Heart left ventricle (tissue), 13 donors: Measurements from ENCODE around the gene BAZ2B.

Experiments used
- CTCF ChIP-seq, 12 donors: fragments of 200-600 bp; sonication (generic) in 4 of 12; IDR thresholded peaks; one replicate each; pipeline versions ENCODE4 v1.5.0 to v1.8.0; 2018 to 2022; ENCODE audit warnings: antibody characterized with exemption in 12 of 12, mild to moderate bottlenecking in 5 of 12
- POLR2A ChIP-seq, 2 donors: fragments of 450-650 bp; IDR thresholded peaks; one replicate each; pipeline ENCODE4 v1.6.1; 2017; ENCODE audit warnings: antibody characterized with exemption in 2 of 2, mild to moderate bottlenecking in 2 of 2, moderate library complexity in 2 of 2
- donor health status: ischemic (EF 13 %, LVEDD 7.1; RV severe dilation, severe dysfunction).
- donor health status: DM: no; HTN: yes; CAD: no.
- donor health status: DM: no; HTN: no; CAD: no.
- donor health status: ischemic (EF 25% LVEDD 6.9; RV normal size, moderate dysfunction).
- donor health status: ischemic (EF 25% LVEDD 5.7; RV mildly dilated, moderate dysfunction).
- donor health status: ischemic (EF 35%, LVEDD 5.7; RV mildly dilated, moderate dysfunction).
- donor health status: nonischemic (EF 11% LVEDD 7.7; RV severe dilation, severe dysfunction).
- donor health status: DM: yes; HTN: yes; CAD: no.
- donor health status: PGD.
- donor health status: ischemic (EF 29% LVEDD 5.4; RV normal size, mild dysfunction).
- donor health status: nonischemic (EF 23%, LVEDD 6.1; RV moderate dilation, normal function).

GRCh38 chr2:159371506-159371905 is 244.8 kb downstream of the BAZ2B start:
- no peak for TF ChIP-seq POLR2A (IDR thresholded peaks at IDR 0.05)
- no peak for TF ChIP-seq CTCF (IDR thresholded peaks at IDR 0.05)
